ENCODE measurements around the gene ELFN1. TPM values are rescaled to one million over a fixed set of nuclear protein-coding genes. Genes with fewer than 3 reads are reported as not detected.

ELFN1 gene
- total RNA-seq, 3 donors from 2014 or later, result 0.26 to 0.44 (median 0.41) TPM

- DNase-seq (no peak), ATAC-seq (no peak)
- intact Hi-C loops (cut with DNase I, micrococcal nuclease), result no loop called here
These were observed 8.6 kb upstream of the ELFN1 start for GRCh38 chr7:1661461-1661860.

GRCh38 chr7:1662101-1662500 lies 8.0 kb upstream of the ELFN1 start:
- H3K9me3 ChIP-seq, result no peaks in the 10 kb centered on the region
- intact Hi-C loops (cut with DNase I, micrococcal nuclease), result no loop called here

More at GRCh38 chr7:1661461-1661860, 8.6 kb upstream of the ELFN1 start:
- H3K4me3 ChIP-seq, result no peak overlapping the region
- H3K4me1 ChIP-seq (ENCODE audit: low read depth), result peaks cover 11% of the 10 kb centered on the region
- no peaks in the 10 kb centered on the region for H3K36me3 ChIP-seq (ENCODE audit: low read depth)
- no peaks in the 10 kb centered on the region for H3K9me3 ChIP-seq
- no peak for TF ChIP-seq CTCF (IDR thresholded peaks at IDR 0.05)

GRCh38 chr7:1662767-1663166 lies 7.3 kb upstream of the ELFN1 start:
- intact Hi-C loops (cut with DNase I, micrococcal nuclease), result no loop called here
- TF ChIP-seq CTCF (IDR thresholded peaks at IDR 0.05), result no peak
- ATAC-seq (no peak), DNase-seq (peak in 2 of 3 donors; percentile 10 to 27)
- Histone ChIP-seq H3K36me3 (ENCODE audit: low read depth) (no peaks in the 10 kb centered on the region), H3K4me3 (no peak overlapping the region), H3K4me1 (ENCODE audit: low read depth) (peaks cover 23% of the 10 kb centered on the region), H3K9me3 (no peaks in the 10 kb centered on the region)

More at GRCh38 chr7:1662101-1662500, 8.0 kb upstream of the ELFN1 start:
- Histone ChIP-seq H3K4me1 (ENCODE audit: low read depth) (peaks cover 18% of the 10 kb centered on the region), H3K4me3 (no peak overlapping the region), H3K36me3 (ENCODE audit: low read depth) (no peaks in the 10 kb centered on the region)
- ATAC-seq, result no peak
- DNase-seq, result peak in 2 of 3 donors; percentile 5 to 9
- TF ChIP-seq CTCF (IDR thresholded peaks at IDR 0.05), result no peak

GRCh38 chr7:1663223-1663622 lies 6.9 kb upstream of the ELFN1 start:
- TF ChIP-seq CTCF (IDR thresholded peaks at IDR 0.05), result no peak
- intact Hi-C loops (cut with DNase I, micrococcal nuclease), result no loop called here
- no peak for ATAC-seq
- Histone ChIP-seq H3K4me1 (ENCODE audit: low read depth) (peaks cover 23% of the 10 kb centered on the region), H3K4me3 (no peak overlapping the region), H3K9me3 (no peaks in the 10 kb centered on the region), H3K36me3 (ENCODE audit: low read depth) (no peaks in the 10 kb centered on the region)
- DNase-seq, result peak in 2 of 3 donors; percentile 8 to 17

GRCh38 chr7:1663857-1664651 lies 6.0 kb upstream of the ELFN1 start:
- DNase-seq (peak in 2 of 3 donors; percentile 24 to 34), ATAC-seq (no peak)
- Histone ChIP-seq H3K4me3 (no peak overlapping the region), H3K9me3 (no peaks in the 10 kb centered on the region), H3K36me3 (ENCODE audit: low read depth) (no peaks in the 10 kb centered on the region), H3K4me1 (ENCODE audit: low read depth) (peaks cover 23% of the 10 kb centered on the region)
- intact Hi-C loops (cut with DNase I, micrococcal nuclease), result no loop called here
- TF ChIP-seq CTCF (IDR thresholded peaks at IDR 0.05), result no peak
